GM23338 (cell line): ENCODE measurements around the gene TTC16. TPM values are rescaled to one million over a fixed set of nuclear protein-coding genes. Genes with fewer than 3 reads are reported as not detected.

Experiments
- ATAC-seq: fragments of 200-7000 bp; cut with Tn5 transposase; 3 replicates; pipeline ENCODE4 v1.9.1; 2020
- DNase-seq: peaks from one replicate; pipeline ENCODE4 v3.0.0-alpha.2; 2015; ENCODE audit warnings: low spot score
- H2AFZ ChIP-seq: fragments of 200-600 bp; sonication (generic); 2 replicates; pipeline ENCODE4 v1.8.0; 2016; ENCODE audit warnings: antibody characterized with exemption, mild to moderate bottlenecking, moderate library complexity
- H3F3A ChIP-seq: fragments of 200-600 bp; sonication (generic); replicated peaks from 2 replicates; pipeline ENCODE4 v1.8.0; 2017; ENCODE audit warnings: antibody characterized with exemption, mixed run types, low read depth
- H3K27ac ChIP-seq: fragments of 200-600 bp; sonication (generic); 2 replicates; pipeline ENCODE4 v1.6.1; 2016; ENCODE audit warnings: low read depth
- H3K27me3 ChIP-seq: fragments of 200-600 bp; sonication (generic); 2 replicates; pipeline ENCODE4 v1.8.0; 2016; ENCODE audit warnings: mild to moderate bottlenecking, mixed run types, moderate library complexity; ENCODE audit not compliant: insufficient read depth
- H3K36me3 ChIP-seq: fragments of 200-600 bp; sonication (generic); 2 replicates; pipeline ENCODE4 v1.8.0; 2016; ENCODE audit warnings: mild to moderate bottlenecking; ENCODE audit not compliant: insufficient read depth
- H3K4me1 ChIP-seq: fragments of 200-600 bp; sonication (generic); 2 replicates; pipeline ENCODE4 v1.8.0; 2016; ENCODE audit warnings: mild to moderate bottlenecking, moderate library complexity; ENCODE audit not compliant: insufficient read depth
- H3K4me2 ChIP-seq: fragments of 200-600 bp; sonication (generic); 2 replicates; pipeline ENCODE4 v1.7.1; 2017; ENCODE audit warnings: mixed run types
- H3K4me3 ChIP-seq: fragments of 200-600 bp; sonication (generic); 2 replicates; pipeline ENCODE4 v1.6.1; 2016; ENCODE audit warnings: mixed run types
- H3K79me2 ChIP-seq: fragments of 200-600 bp; sonication (generic); replicated peaks from 2 replicates; pipeline ENCODE4 v1.8.0; 2017; ENCODE audit warnings: mild to moderate bottlenecking; ENCODE audit not compliant: insufficient read depth
- H3K9me2 ChIP-seq: fragments of 200-600 bp; sonication (generic); 2 replicates; pipeline ENCODE4 v1.8.0; 2017; ENCODE audit not compliant: insufficient read depth
- H4K20me1 ChIP-seq: fragments of 200-600 bp; sonication (generic); replicated peaks from 2 replicates; pipeline ENCODE4 v1.8.0; 2017; ENCODE audit warnings: mild to moderate bottlenecking; ENCODE audit not compliant: insufficient read depth
- H3K27ac Mint-ChIP-seq: 2 replicates; pipeline ENCODE4 v1.8.0; 2020; ENCODE audit warnings: inconsistent platforms, mild to moderate bottlenecking, moderate library complexity, mixed read lengths
- H3K27me3 Mint-ChIP-seq: 3 replicates; pipeline ENCODE4 v1.8.0; 2022; ENCODE audit warnings: low read depth, mild to moderate bottlenecking, moderate library complexity, mixed read lengths, inconsistent platforms; ENCODE audit not compliant: insufficient read depth, poor library complexity
- H3K36me3 Mint-ChIP-seq: 3 replicates; pipeline ENCODE4 v1.8.0; 2021; ENCODE audit warnings: low read depth, mild to moderate bottlenecking, inconsistent platforms, moderate library complexity, mixed read lengths
- H3K4me1 Mint-ChIP-seq: 3 replicates; pipeline ENCODE4 v1.8.0; 2020; ENCODE audit warnings: mild to moderate bottlenecking, inconsistent platforms, mixed read lengths
- H3K4me3 Mint-ChIP-seq: 3 replicates; pipeline ENCODE4 v1.8.0; 2021; ENCODE audit warnings: moderate library complexity, mild to moderate bottlenecking, inconsistent platforms, mixed read lengths
- H3K9me3 Mint-ChIP-seq: 3 replicates; pipeline ENCODE4 v1.8.0; 2020; ENCODE audit warnings: moderate library complexity, mild to moderate bottlenecking, inconsistent platforms, mixed read lengths
- CREB1 ChIP-seq: fragments of 250-450 bp; sonication (Bioruptor Pico); IDR thresholded peaks from 2 replicates; pipeline ENCODE4 v1.5.0; 2020; ENCODE audit warnings: low read depth, mild to moderate bottlenecking, moderate library complexity
- EZH2 ChIP-seq: fragments of 200-600 bp; sonication (generic); IDR thresholded peaks from one replicate; pipeline ENCODE4 v1.8.0; 2017; ENCODE audit warnings: antibody characterized with exemption, mild to moderate bottlenecking, low read depth; ENCODE audit not compliant: unreplicated experiment
- EZH2phosphoT487 ChIP-seq: fragments of 200-600 bp; sonication (generic); IDR thresholded peaks from one replicate; pipeline ENCODE4 v1.8.1; 2018; ENCODE audit warnings: antibody characterized with exemption; ENCODE audit not compliant: unreplicated experiment
- JUNB ChIP-seq: IDR thresholded peaks from one replicate; pipeline ENCODE4 v1.6.1; 2016; ENCODE audit warnings: antibody characterized with exemption; ENCODE audit not compliant: unreplicated experiment
- NANOG ChIP-seq: IDR thresholded peaks from 2 replicates; pipeline ENCODE4 v1.6.1; 2016; ENCODE audit warnings: antibody characterized with exemption, borderline replicate concordance
- POLR2AphosphoS5 ChIP-seq: IDR thresholded peaks from 2 replicates; pipeline ENCODE4 v1.6.1; 2016; ENCODE audit warnings: antibody characterized with exemption, low read depth
- STAT1 ChIP-seq: IDR thresholded peaks from one replicate; pipeline ENCODE4 v1.6.1; 2016; ENCODE audit warnings: antibody characterized with exemption; ENCODE audit not compliant: unreplicated experiment
- ZNF114 ChIP-seq: fragments of 250-450 bp; sonication (Bioruptor Pico); IDR thresholded peaks from 2 replicates; pipeline ENCODE4 v1.5.0; 2020; ENCODE audit warnings: mild to moderate bottlenecking, moderate library complexity
- ZNF331 ChIP-seq: fragments of 250-450 bp; sonication (Bioruptor Pico); IDR thresholded peaks from 2 replicates; pipeline ENCODE4 v1.5.0; 2020; ENCODE audit warnings: low read depth, mild to moderate bottlenecking, moderate library complexity
- polyA plus RNA-seq: library from polyadenylated mRNA; unstranded; fragments of >200 nt; fragmentation: Nextera tagmentation; extraction: Ambion mirVana; gene quantifications from 2 replicates; pipeline ENCODE4 v1.2.1, GENCODE V29; 2016
- total RNA-seq: library from RNA; depleted of rRNA; stranded (reverse); fragments of >200 nt; shearing (Covaris generic); gene quantifications from 2 replicates; pipeline ENCODE4 v1.2.3, GENCODE V29; 2014
- TF ChIP-seq, protein P1 (sequence below), 2 experiments: fragments of 200-600 bp in 1 of 2; sonication (generic) in 1 of 2; conservative IDR thresholded peaks; 2 replicates each; pipeline versions ENCODE4 v1.5.1 to v1.6.1; 2016 to 2017; ENCODE audit warnings: antibody characterized with exemption in 2 of 2, low read depth in 2 of 2, mild to moderate bottlenecking in 2 of 2, moderate library complexity in 1 of 2
- TF ChIP-seq, protein P2 (sequence below): fragments of 250-450 bp; sonication (Bioruptor Pico); IDR thresholded peaks from 2 replicates; pipeline ENCODE4 v1.5.0; 2020; ENCODE audit warnings: mild to moderate bottlenecking, moderate library complexity
- TF ChIP-seq, protein P3 (sequence below): IDR thresholded peaks from one replicate; pipeline ENCODE4 v1.6.1; 2018; ENCODE audit warnings: antibody characterized with exemption; ENCODE audit not compliant: unreplicated experiment

The TTC16 gene
- total and polyA plus RNA-seq, 2 experiments from 2014 or later: not detected

DNA sequence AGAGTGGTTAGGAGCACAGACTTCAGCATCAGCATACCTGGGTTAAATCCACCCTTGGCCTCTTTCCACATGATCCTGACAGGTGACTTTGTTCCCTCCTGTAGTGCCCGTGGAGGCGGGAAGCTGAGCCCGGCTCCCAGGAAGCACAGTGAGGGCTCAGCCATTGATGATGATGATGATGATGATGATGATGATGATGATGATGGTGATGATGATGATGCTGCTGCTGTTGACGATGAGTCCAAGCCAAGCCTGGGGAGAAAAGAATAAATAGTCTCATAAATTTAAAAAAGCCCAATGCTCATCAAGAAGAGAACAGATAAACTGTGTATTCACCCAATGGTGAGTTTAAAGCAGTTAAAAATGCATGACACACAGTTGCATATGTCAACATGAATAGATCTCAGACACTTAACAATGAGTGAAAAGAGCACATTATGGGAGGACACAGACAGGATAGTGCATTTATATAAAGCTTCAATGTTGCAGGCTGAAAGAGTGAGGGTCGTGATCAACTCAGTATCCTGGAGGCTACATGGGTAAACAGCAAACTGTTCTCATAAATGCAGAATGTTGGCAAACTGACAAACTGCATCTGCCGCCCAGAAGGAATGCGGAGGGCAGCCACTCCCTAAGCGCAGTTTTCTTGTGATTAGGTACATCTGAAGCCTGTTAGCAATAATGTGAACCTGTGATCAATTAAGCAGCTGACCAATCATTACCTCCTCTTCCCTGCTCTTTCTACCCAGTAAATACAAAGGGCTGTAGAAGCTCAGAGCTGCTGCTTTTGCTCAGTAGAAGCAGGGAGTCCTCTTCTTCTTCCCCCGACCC, 20.8 kb upstream of the TTC16 start (continued):
- TF ChIP-seq NANOG (no peak), STAT1 (no peak), ZNF114 (CRISPR knock-in tag) (no peak), EZH2 (no peak), POLR2AphosphoS5 (no peak)
- TF ChIP-seq, protein P1, sequence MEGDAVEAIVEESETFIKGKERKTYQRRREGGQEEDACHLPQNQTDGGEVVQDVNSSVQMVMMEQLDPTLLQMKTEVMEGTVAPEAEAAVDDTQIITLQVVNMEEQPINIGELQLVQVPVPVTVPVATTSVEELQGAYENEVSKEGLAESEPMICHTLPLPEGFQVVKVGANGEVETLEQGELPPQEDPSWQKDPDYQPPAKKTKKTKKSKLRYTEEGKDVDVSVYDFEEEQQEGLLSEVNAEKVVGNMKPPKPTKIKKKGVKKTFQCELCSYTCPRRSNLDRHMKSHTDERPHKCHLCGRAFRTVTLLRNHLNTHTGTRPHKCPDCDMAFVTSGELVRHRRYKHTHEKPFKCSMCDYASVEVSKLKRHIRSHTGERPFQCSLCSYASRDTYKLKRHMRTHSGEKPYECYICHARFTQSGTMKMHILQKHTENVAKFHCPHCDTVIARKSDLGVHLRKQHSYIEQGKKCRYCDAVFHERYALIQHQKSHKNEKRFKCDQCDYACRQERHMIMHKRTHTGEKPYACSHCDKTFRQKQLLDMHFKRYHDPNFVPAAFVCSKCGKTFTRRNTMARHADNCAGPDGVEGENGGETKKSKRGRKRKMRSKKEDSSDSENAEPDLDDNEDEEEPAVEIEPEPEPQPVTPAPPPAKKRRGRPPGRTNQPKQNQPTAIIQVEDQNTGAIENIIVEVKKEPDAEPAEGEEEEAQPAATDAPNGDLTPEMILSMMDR (conservative IDR thresholded peaks at IDR 0.05; ENCODE audit: low read depth in 2 of 2): no peak

DNA sequence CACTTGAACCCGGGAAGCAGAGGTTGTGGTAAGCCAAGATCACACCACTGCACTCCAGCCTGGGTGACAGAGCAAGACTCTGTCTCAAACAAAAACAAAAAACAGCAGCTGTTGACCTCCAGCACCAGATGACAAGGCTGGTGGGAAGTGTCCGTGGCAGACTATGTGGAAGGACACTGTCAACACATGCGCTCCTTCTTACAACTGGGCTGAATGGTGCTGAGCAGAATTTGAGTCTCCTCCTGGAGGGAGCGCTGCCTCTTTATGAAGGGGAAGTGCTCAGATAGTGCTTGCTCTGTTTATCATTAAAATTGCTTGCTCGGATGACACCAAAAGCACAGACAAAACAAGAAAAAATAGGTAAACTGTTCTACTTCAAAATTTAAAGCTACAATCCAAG, 18.3 kb upstream of the TTC16 start:
- peaks cover 6% of the 10 kb centered on the region for H3K27me3 Mint-ChIP-seq
- H2AFZ ChIP-seq: no peak overlapping the region
- no peaks in the 10 kb centered on the region for H3K27me3 ChIP-seq
- no peaks in the 10 kb centered on the region for H4K20me1 ChIP-seq
- no peaks in the 10 kb centered on the region for H3K36me3 Mint-ChIP-seq
- H3K79me2 ChIP-seq: no peaks in the 10 kb centered on the region
- no peaks in the 10 kb centered on the region for H3K4me1 ChIP-seq
- no peaks in the 10 kb centered on the region for H3K9me2 ChIP-seq
- peaks cover 2% of the 10 kb centered on the region; the same call in 2 of the 3 replicates for H3K4me1 Mint-ChIP-seq
- no peak for ATAC-seq
- H3K36me3 ChIP-seq: no peaks in the 10 kb centered on the region
- no peak overlapping the region for H3K27ac ChIP-seq
- DNase-seq: no peak
- no peak overlapping the region for H3K4me3 ChIP-seq
- H3K4me3 Mint-ChIP-seq: no peak overlapping the region; the same call in 2 of the 3 replicates
- H3K4me2 ChIP-seq: no peak overlapping the region
- no peaks in the 10 kb centered on the region; the same call in 1 of the 3 replicates for H3K9me3 Mint-ChIP-seq
- H3K27ac Mint-ChIP-seq: no peak overlapping the region
- H3F3A ChIP-seq: no peaks in the 10 kb centered on the region; the same call in 1 of the 2 replicates
- TF ChIP-seq, protein P2, sequence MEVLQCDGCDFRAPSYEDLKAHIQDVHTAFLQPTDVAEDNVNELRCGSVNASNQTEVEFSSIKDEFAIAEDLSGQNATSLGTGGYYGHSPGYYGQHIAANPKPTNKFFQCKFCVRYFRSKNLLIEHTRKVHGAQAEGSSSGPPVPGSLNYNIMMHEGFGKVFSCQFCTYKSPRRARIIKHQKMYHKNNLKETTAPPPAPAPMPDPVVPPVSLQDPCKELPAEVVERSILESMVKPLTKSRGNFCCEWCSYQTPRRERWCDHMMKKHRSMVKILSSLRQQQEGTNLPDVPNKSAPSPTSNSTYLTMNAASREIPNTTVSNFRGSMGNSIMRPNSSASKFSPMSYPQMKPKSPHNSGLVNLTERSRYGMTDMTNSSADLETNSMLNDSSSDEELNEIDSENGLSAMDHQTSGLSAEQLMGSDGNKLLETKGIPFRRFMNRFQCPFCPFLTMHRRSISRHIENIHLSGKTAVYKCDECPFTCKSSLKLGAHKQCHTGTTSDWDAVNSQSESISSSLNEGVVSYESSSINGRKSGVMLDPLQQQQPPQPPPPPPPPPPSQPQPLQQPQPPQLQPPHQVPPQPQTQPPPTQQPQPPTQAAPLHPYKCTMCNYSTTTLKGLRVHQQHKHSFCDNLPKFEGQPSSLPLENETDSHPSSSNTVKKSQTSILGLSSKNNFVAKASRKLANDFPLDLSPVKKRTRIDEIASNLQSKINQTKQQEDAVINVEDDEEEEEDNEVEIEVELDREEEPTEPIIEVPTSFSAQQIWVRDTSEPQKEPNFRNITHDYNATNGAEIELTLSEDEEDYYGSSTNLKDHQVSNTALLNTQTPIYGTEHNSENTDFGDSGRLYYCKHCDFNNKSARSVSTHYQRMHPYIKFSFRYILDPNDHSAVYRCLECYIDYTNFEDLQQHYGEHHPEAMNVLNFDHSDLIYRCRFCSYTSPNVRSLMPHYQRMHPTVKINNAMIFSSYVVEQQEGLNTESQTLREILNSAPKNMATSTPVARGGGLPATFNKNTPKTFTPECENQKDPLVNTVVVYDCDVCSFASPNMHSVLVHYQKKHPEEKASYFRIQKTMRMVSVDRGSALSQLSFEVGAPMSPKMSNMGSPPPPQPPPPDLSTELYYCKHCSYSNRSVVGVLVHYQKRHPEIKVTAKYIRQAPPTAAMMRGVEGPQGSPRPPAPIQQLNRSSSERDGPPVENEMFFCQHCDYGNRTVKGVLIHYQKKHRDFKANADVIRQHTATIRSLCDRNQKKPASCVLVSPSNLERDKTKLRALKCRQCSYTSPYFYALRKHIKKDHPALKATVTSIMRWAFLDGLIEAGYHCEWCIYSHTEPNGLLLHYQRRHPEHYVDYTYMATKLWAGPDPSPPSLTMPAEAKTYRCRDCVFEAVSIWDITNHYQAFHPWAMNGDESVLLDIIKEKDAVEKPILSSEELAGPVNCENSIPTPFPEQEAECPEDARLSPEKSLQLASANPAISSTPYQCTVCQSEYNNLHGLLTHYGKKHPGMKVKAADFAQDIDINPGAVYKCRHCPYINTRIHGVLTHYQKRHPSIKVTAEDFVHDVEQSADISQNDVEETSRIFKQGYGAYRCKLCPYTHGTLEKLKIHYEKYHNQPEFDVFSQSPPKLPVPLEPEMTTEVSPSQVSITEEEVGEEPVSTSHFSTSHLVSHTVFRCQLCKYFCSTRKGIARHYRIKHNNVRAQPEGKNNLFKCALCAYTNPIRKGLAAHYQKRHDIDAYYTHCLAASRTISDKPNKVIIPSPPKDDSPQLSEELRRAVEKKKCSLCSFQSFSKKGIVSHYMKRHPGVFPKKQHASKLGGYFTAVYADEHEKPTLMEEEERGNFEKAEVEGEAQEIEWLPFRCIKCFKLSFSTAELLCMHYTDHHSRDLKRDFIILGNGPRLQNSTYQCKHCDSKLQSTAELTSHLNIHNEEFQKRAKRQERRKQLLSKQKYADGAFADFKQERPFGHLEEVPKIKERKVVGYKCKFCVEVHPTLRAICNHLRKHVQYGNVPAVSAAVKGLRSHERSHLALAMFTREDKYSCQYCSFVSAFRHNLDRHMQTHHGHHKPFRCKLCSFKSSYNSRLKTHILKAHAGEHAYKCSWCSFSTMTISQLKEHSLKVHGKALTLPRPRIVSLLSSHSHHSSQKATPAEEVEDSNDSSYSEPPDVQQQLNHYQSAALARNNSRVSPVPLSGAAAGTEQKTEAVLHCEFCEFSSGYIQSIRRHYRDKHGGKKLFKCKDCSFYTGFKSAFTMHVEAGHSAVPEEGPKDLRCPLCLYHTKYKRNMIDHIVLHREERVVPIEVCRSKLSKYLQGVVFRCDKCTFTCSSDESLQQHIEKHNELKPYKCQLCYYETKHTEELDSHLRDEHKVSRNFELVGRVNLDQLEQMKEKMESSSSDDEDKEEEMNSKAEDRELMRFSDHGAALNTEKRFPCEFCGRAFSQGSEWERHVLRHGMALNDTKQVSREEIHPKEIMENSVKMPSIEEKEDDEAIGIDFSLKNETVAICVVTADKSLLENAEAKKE (CRISPR knock-in tag): no peak
- TF ChIP-seq EZH2phosphoT487: no peak
- TF ChIP-seq, protein P3, sequence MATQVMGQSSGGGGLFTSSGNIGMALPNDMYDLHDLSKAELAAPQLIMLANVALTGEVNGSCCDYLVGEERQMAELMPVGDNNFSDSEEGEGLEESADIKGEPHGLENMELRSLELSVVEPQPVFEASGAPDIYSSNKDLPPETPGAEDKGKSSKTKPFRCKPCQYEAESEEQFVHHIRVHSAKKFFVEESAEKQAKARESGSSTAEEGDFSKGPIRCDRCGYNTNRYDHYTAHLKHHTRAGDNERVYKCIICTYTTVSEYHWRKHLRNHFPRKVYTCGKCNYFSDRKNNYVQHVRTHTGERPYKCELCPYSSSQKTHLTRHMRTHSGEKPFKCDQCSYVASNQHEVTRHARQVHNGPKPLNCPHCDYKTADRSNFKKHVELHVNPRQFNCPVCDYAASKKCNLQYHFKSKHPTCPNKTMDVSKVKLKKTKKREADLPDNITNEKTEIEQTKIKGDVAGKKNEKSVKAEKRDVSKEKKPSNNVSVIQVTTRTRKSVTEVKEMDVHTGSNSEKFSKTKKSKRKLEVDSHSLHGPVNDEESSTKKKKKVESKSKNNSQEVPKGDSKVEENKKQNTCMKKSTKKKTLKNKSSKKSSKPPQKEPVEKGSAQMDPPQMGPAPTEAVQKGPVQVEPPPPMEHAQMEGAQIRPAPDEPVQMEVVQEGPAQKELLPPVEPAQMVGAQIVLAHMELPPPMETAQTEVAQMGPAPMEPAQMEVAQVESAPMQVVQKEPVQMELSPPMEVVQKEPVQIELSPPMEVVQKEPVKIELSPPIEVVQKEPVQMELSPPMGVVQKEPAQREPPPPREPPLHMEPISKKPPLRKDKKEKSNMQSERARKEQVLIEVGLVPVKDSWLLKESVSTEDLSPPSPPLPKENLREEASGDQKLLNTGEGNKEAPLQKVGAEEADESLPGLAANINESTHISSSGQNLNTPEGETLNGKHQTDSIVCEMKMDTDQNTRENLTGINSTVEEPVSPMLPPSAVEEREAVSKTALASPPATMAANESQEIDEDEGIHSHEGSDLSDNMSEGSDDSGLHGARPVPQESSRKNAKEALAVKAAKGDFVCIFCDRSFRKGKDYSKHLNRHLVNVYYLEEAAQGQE: no peak
- TF ChIP-seq CREB1 (CRISPR knock-in tag): no peak
- no peak for TF ChIP-seq POLR2AphosphoS5
- TF ChIP-seq JUNB: no peak
- no peak for TF ChIP-seq ZNF331 (CRISPR knock-in tag)
